Stimulated activated CD4-positive, alpha-beta T cell treated with anti-CD3 and anti-CD28 coated beads, TNF-alpha, amount 100 ng/mL, for 4 hours (primary cell): ENCODE results near the gene NLGN1.

Source experiments
- DNase-seq, 3 experiments: peaks; one replicate each; pipeline ENCODE4 v3.0.0-alpha.2; 2020; ENCODE audit warnings: low read depth in 3 of 3

The NLGN1 gene

GRCh38 chr3:173755161-173755560, 357.6 kb downstream of the NLGN1 start:
- DNase-seq = no peak

GRCh38 chr3:173761161-173761560, 363.6 kb downstream of the NLGN1 start:
- DNase-seq = no peak

- DNase-seq = no peak
Observed at GRCh38 chr3:173762501-173762900, 365.0 kb downstream of the NLGN1 start.

GRCh38 chr3:173770011-173770410, 372.5 kb downstream of the NLGN1 start:
- DNase-seq = no peak

GRCh38 chr3:173770796-173771573, 373.4 kb downstream of the NLGN1 start:
- DNase-seq = no peak

GRCh38 chr3:173773800-173774199, 376.3 kb downstream of the NLGN1 start:
- DNase-seq = no peak

- DNase-seq = no peak
Observed at GRCh38 chr3:173774294-173774693, 376.8 kb downstream of the NLGN1 start.

- DNase-seq = no peak
Observed at GRCh38 chr3:173778251-173778650, 380.7 kb downstream of the NLGN1 start.

- DNase-seq = no peak
Observed at GRCh38 chr3:173780067-173780466, 382.5 kb downstream of the NLGN1 start.

GRCh38 chr3:173785004-173785403, 387.5 kb downstream of the NLGN1 start:
- DNase-seq = no peak

- DNase-seq = no peak
Observed at GRCh38 chr3:173789530-173790162, 392.1 kb downstream of the NLGN1 start.

GRCh38 chr3:173793963-173794362, 396.4 kb downstream of the NLGN1 start:
- no peak for DNase-seq

- DNase-seq = no peak
Observed at GRCh38 chr3:173796405-173796804, 398.9 kb downstream of the NLGN1 start.

GRCh38 chr3:173796890-173797289, 399.3 kb downstream of the NLGN1 start:
- DNase-seq = no peak

- DNase-seq = no peak
Observed at GRCh38 chr3:173799060-173799816, 401.7 kb downstream of the NLGN1 start.

- DNase-seq = no peak
Observed at GRCh38 chr3:173800154-173800553, 402.6 kb downstream of the NLGN1 start.

GRCh38 chr3:173814809-173815208, 417.3 kb downstream of the NLGN1 start:
- no peak for DNase-seq

- DNase-seq = no peak
Observed at GRCh38 chr3:173819368-173819767, 421.8 kb downstream of the NLGN1 start.

- DNase-seq = no peak
Observed at GRCh38 chr3:173823911-173824460, 426.4 kb downstream of the NLGN1 start.

- DNase-seq = no peak
Observed at GRCh38 chr3:173825730-173826129, 428.2 kb downstream of the NLGN1 start.

- no peak for DNase-seq
Observed at GRCh38 chr3:173826416-173826815, 428.9 kb downstream of the NLGN1 start.

GRCh38 chr3:173826901-173827609, 429.5 kb downstream of the NLGN1 start:
- no peak for DNase-seq
